ENCODE data around the gene BMP6. TPM values are rescaled to one million over a fixed set of nuclear protein-coding genes. Genes with fewer than 3 reads are reported as not detected.

The BMP6 gene
- total RNA-seq, result 1 to 10 TPM; 1.5 to 5.3 (median 2.5) TPM
- polyA plus RNA-seq, result under 1 TPM in 1 of 3 donors, not detected in 2; 0.64 TPM

GRCh38 chr6:7725849-7726415 is at the start of gene BMP6:
BMP6 (plus strand) TSS chr6:7726099; CDS start chr6:7726956, 857 bp downstream.
- peaks cover 0 to 38% (median 33%) of the 10 kb centered on the region in 4 donors for H3K4me1 ChIP-seq
- H3K27me3 ChIP-seq, result peaks cover 40 to 62% (median 49%) of the 10 kb centered on the region in 3 donors
- WGBS, 2 donors, result 1% methylated on average over 69 of the region's 69 CpGs
- H3K9me3 ChIP-seq, result no peaks in the 10 kb centered on the region
- H3K27ac ChIP-seq, result peak within 1 kb of the TSS in 1 of 4 donors; percentile 10
- peak; percentile 91 for DNase-seq
- H3K36me3 ChIP-seq, result no peaks in the 10 kb centered on the region
- H3K4me3 ChIP-seq, result peak within 1 kb of the TSS; percentile 28 to 61 (median 49)
- TF ChIP-seq POLR2AphosphoS5 (IDR thresholded peaks at IDR 0.05) (peak in 1 of 4 donors; percentile 81), CTCF (IDR thresholded peaks at IDR 0.05) (no peak), EP300 (IDR thresholded peaks at IDR 0.05) (no peak), POLR2A (IDR thresholded peaks at IDR 0.05) (no peak)
- intact Hi-C loops (cut with DNase I), result loop anchor here (2.0 to 5.0 kb wide), 2 partner anchors 183 to 271 kb away; no protein-coding TSS in a partner anchor

- Histone ChIP-seq H3K27me3 (peaks cover 0 to 11% (median 0%) of the 10 kb centered on the region in 3 donors), H3K27ac (no peak overlapping the region), H3K36me3 (no peaks in the 10 kb centered on the region), H3K4me1 (peaks cover 0 to 8% (median 3%) of the 10 kb centered on the region in 4 donors), H3K9me3 (no peaks in the 10 kb centered on the region), H3K4me3 (no peak overlapping the region)
- no peak for TF ChIP-seq POLR2A (IDR thresholded peaks at IDR 0.05)
- TF ChIP-seq CTCF (IDR thresholded peaks at IDR 0.05), result no peak
- no peak for TF ChIP-seq EP300 (IDR thresholded peaks at IDR 0.05)
- TF ChIP-seq POLR2AphosphoS5 (IDR thresholded peaks at IDR 0.05), result no peak
- 92 to 96% methylated on average over 5 of the region's 5 CpGs for WGBS, 2 donors
- no peak for DNase-seq
- intact Hi-C loops (cut with DNase I), result no loop called here
These were observed 48.7 kb upstream of the BMP6 start for GRCh38 chr6:7677229-7677628.

GRCh38 chr6:7680393-7681075 is 45.4 kb upstream of the BMP6 start:
- no peaks in the 10 kb centered on the region for H3K4me1 ChIP-seq
- intact Hi-C loops (cut with DNase I), result no loop called here

GRCh38 chr6:7681449-7681848 is 44.5 kb upstream of the BMP6 start:
- H3K4me3 ChIP-seq, result no peak overlapping the region
- no peak overlapping the region for H3K27ac ChIP-seq
- H3K9me3 ChIP-seq, result no peaks in the 10 kb centered on the region
- H3K4me1 ChIP-seq, result no peaks in the 10 kb centered on the region
- no peak for DNase-seq
- intact Hi-C loops (cut with DNase I), result no loop called here
- WGBS, 2 donors, result 64 to 76% methylated on average over 4 of the region's 4 CpGs
- no peaks in the 10 kb centered on the region for H3K36me3 ChIP-seq
- no peaks in the 10 kb centered on the region for H3K27me3 ChIP-seq
- TF ChIP-seq CTCF (IDR thresholded peaks at IDR 0.05), result no peak
- TF ChIP-seq EP300 (IDR thresholded peaks at IDR 0.05), result no peak
- no peak for TF ChIP-seq POLR2AphosphoS5 (IDR thresholded peaks at IDR 0.05)
- no peak for TF ChIP-seq POLR2A (IDR thresholded peaks at IDR 0.05)

More at GRCh38 chr6:7680393-7681075, 45.4 kb upstream of the BMP6 start:
- no peak overlapping the region for H3K27ac ChIP-seq
- 78 to 83% methylated on average over 12 of the region's 12 CpGs for WGBS, 2 donors
- no peak for DNase-seq
- no peak overlapping the region for H3K4me3 ChIP-seq
- H3K9me3 ChIP-seq, result no peaks in the 10 kb centered on the region
- no peaks in the 10 kb centered on the region for H3K36me3 ChIP-seq
- no peak for TF ChIP-seq EP300 (IDR thresholded peaks at IDR 0.05)
- TF ChIP-seq POLR2A (IDR thresholded peaks at IDR 0.05), result no peak
- no peak for TF ChIP-seq POLR2AphosphoS5 (IDR thresholded peaks at IDR 0.05)
- no peak for TF ChIP-seq CTCF (IDR thresholded peaks at IDR 0.05)
- H3K27me3 ChIP-seq, result no peaks in the 10 kb centered on the region

Data from sigmoid colon (tissue), 7 donors.